IPS-15b (cell line): Measurements from ENCODE around the gene RAB7B.

ENCODE experiments used
- H3K27me3 ChIP-seq: one replicate; pipeline ENCODE4 v1.6.1; 2013; ENCODE audit warnings: low read length; ENCODE audit not compliant: control insufficient read depth, insufficient read depth
- H3K36me3 ChIP-seq: one replicate; pipeline ENCODE4 v1.6.1; 2013; ENCODE audit warnings: low read length; ENCODE audit not compliant: control insufficient read depth, insufficient read depth
- H3K4me1 ChIP-seq: one replicate; pipeline ENCODE4 v1.6.1; 2013; ENCODE audit warnings: mild to moderate bottlenecking, low read length; ENCODE audit not compliant: control insufficient read depth, insufficient read depth
- H3K4me3 ChIP-seq: one replicate; pipeline ENCODE4 v1.5.1; 2013; ENCODE audit warnings: low read depth, low read length
- H3K9ac ChIP-seq: one replicate; pipeline ENCODE4 v1.6.1; 2013; ENCODE audit warnings: low read depth, mild to moderate bottlenecking, low read length
- H3K9me3 ChIP-seq: one replicate; pipeline ENCODE4 v1.6.1; 2013; ENCODE audit warnings: mild to moderate bottlenecking, low read length; ENCODE audit not compliant: control insufficient read depth, insufficient read depth

The RAB7B gene

DNA sequence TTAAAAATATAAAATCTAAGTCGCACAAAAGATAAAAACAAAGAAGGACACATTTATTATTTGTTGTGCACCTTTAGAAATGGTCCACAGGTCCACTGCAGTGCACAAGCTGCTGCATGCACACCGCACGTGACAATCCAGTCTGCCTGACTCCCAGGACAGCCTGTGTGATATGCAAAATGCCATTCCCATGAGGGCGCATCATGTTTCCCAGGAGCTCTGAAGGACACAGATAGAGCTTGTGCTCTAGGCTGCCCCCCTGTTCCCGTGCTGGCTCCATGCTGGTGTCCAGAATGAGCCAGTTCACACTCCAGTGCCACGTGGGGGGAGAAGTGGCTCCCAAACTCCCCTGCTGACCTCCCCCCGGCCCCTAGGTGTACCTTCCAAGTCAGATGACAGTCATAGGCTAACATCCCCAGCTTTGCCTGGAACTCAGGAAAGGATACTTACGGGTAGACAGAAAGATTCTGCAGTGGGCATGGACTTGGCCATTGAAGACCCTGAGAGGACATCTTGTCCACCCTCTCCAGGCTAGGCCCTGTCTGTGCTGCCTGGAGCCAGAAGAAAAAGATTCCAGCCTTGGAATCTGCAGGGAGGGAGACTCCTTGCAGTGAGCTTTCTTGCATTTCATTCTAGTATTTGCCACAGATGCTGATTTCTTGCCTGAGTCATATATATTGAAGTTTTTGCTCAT is 26.3 kb downstream of the RAB7B start:
- Histone ChIP-seq H3K27me3 (no peaks in the 10 kb centered on the region), H3K36me3 (no peaks in the 10 kb centered on the region), H3K4me1 (peaks cover 2% of the 10 kb centered on the region), H3K9me3 (no peaks in the 10 kb centered on the region), H3K4me3 (no peak overlapping the region), H3K9ac (no peak overlapping the region)

DNA sequence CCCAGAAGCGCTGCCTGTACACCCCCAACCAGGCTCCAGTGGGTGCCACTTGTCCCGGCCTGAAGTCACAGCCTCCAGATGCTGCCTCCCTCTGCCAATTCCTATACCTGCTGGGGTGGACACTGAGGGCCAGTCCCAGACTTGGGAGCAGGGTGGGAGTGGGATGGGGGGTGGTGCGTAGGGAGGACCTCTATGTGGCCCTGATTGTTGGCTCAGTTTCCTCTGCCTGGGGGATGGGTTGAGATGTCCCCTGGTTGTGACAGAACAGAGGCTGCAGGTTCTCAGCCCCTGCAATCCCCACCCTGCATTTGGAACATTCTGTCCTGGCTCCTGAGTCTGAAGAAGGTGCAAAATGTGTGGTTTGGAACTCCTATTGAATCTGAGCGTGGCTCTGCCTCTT is 27.2 kb downstream of the RAB7B start:
- H3K4me1 ChIP-seq = peaks cover 2% of the 10 kb centered on the region
- H3K9me3 ChIP-seq = no peaks in the 10 kb centered on the region
- H3K4me3 ChIP-seq = no peak overlapping the region
- H3K27me3 ChIP-seq = no peaks in the 10 kb centered on the region
- H3K9ac ChIP-seq = no peak overlapping the region
- H3K36me3 ChIP-seq = no peaks in the 10 kb centered on the region

DNA sequence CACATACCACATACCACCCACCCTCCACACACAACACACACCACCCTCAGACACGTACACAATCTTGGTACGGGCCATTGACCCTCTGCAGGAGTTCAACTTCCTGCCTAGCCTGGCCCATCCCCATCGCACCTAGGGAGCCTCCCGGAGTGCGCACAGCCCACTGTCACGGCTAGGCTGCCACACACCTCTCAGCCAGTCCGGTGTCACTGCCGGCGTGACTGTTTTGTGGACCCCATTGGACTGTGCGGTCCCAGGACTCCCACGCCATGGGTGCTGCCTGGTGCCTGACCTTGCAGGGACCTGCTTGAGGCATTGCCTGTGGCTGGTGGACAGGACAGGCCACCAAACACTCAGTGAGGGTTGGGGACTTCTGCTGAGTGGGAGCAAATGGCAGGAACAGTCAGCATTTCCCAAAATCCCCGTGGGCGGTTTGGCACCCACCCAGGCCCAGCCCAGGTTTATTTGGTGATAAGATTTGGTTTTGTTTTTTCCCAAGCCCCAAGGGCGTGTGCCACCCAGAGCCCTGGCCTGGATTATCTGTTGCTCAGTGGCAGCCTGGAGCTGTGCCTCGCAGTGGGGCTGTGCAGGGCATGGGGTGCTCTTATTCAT is 27.7 kb downstream of the RAB7B start:
- Histone ChIP-seq H3K9ac (no peak overlapping the region), H3K4me1 (peaks cover 2% of the 10 kb centered on the region), H3K36me3 (no peaks in the 10 kb centered on the region), H3K27me3 (no peaks in the 10 kb centered on the region), H3K9me3 (no peaks in the 10 kb centered on the region), H3K4me3 (no peak overlapping the region)

DNA sequence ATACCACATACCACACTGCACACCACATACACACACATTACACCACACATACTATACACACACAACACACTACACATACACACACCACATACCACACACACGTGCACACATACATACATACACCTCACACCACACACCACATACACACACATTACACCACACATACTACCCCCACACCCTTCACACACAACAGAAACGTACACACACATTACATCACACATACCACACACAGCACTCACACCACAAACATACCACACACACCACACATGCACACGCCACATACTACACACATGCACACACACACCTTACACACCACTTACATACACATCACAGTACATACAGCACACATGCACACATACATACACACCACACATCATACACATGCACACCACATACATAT is 28.5 kb downstream of the RAB7B start:
- Histone ChIP-seq H3K9me3 (no peaks in the 10 kb centered on the region), H3K4me3 (no peak overlapping the region), H3K9ac (no peak overlapping the region), H3K4me1 (peaks cover 2% of the 10 kb centered on the region), H3K27me3 (no peaks in the 10 kb centered on the region), H3K36me3 (no peaks in the 10 kb centered on the region)

DNA sequence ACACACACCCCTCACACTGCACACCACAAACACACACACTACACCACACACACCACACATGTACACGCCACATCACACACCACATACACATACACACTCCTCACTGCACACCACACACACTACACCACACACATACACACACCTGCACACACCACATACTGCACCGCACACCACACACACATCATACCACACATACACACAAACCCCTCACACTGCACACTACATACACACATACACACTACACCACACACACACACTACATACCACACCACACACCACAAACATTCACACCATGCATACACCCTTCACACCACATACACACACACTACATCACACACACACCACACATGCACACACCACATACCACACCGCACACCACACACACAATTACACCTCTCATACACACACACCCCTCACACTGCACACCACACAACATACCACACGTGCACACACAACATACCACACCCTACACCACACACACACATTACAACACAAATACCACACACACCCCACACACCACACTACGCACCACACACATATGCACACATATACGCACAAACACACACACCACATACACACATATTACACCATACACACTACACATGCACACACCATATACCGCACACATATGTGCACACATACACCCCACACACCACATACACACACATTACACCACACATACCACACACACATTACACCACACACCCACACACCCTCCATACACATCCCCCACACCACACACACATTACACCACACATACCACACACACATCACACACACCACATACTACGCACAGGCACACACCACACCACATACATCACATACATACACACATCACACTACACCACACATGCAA is 29.6 kb downstream of the RAB7B start:
- no peaks in the 10 kb centered on the region for H3K36me3 ChIP-seq
- H3K27me3 ChIP-seq = no peaks in the 10 kb centered on the region
- H3K9me3 ChIP-seq = no peaks in the 10 kb centered on the region
- no peak overlapping the region for H3K4me3 ChIP-seq
- H3K9ac ChIP-seq = no peak overlapping the region
- H3K4me1 ChIP-seq = peaks cover 2% of the 10 kb centered on the region

DNA sequence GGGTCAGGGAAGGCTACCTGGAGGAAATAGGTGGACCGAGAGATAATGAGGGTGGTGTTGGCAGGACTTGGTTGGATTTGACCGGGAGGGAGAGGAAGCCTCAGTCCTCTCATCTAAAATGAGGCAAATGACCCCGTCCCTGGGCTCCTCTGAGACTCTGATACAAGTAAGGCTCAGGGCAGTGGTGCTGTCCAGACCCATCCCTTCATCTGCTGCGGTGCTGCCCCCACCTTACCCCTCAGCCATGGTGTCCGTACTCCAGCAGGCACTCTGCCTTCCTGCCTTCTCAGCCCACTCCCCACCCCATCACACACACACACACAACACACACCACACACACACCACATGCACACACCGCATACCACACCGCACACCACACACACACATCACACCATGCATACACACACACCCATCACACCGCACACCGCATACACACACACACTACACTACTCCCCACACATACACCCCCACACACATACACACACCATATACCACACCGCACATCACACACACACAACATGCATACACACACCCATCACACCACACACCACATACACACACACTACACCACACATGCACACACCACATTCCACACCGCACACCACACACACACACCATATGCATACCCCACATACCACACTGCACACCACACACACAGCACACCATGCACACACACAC is 30.6 kb downstream of the RAB7B start:
- no peaks in the 10 kb centered on the region for H3K27me3 ChIP-seq
- H3K4me1 ChIP-seq = peaks cover 2% of the 10 kb centered on the region
- H3K36me3 ChIP-seq = no peaks in the 10 kb centered on the region
- no peak overlapping the region for H3K4me3 ChIP-seq
- H3K9ac ChIP-seq = no peak overlapping the region
- H3K9me3 ChIP-seq = no peaks in the 10 kb centered on the region

DNA sequence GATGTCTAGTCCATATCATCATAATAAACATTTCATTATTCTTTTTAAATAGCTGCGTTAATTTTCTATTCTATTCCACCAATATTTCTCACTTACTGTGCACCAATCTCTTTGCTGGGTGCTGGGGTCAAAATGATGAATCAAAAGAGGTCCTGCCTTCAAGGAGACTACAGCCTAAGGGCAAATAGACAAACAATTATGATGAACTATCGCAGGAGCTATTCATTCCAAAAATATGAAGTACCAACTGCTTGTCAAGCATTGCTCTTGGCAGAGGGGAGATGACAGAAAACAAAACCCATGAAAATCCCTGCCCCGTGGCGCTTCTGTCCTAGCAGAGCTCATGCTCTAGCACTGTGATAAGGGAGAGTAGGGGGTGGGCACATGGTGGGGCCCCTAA is 31.1 kb downstream of the RAB7B start:
- Histone ChIP-seq H3K36me3 (no peaks in the 10 kb centered on the region), H3K4me1 (peaks cover 2% of the 10 kb centered on the region), H3K9me3 (no peaks in the 10 kb centered on the region), H3K9ac (no peak overlapping the region), H3K27me3 (no peaks in the 10 kb centered on the region), H3K4me3 (no peak overlapping the region)

DNA sequence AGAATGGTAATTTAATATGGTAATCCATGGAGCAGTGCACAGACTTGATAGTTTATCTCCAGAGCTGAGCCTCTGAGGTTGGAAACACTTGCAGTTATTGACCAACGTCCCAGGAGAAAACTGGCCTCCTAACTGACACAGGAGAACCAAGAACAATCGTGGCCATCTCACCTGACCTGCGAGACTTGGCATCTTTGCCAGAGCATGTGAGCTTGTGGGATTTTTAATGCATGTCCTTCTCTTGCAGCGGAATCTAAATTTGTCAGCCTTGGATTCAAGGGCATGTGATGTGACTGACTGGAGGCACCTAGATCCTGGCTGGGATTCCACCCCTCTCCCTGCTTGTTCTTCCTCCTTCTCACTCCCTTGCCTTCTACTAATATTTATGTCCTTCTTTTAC is 32.1 kb downstream of the RAB7B start:
- Histone ChIP-seq H3K9ac (no peak overlapping the region), H3K4me1 (no peaks in the 10 kb centered on the region), H3K36me3 (no peaks in the 10 kb centered on the region), H3K9me3 (no peaks in the 10 kb centered on the region), H3K27me3 (no peaks in the 10 kb centered on the region), H3K4me3 (no peak overlapping the region)

DNA sequence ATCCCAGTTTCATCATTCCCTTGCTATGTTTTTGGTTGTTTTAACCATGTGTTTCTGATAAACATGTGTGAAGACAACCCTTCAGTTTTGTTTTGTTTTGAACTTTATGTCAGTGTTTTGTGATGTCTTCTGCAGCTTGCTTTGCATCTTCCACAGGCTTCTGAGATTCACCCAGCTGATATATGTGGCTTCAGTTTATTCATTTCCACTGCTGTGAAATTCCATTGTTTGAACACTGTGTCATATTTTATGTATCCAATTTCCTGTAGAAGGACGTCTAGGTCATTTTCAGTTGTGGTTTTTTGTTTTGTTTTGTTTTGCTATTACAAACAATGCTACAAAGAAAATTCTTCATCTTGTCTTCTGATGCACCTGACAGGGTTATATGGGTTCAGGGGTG is 32.7 kb downstream of the RAB7B start:
- Histone ChIP-seq H3K36me3 (no peaks in the 10 kb centered on the region), H3K9ac (no peak overlapping the region), H3K4me3 (no peak overlapping the region), H3K27me3 (no peaks in the 10 kb centered on the region), H3K9me3 (no peaks in the 10 kb centered on the region), H3K4me1 (no peaks in the 10 kb centered on the region)

DNA sequence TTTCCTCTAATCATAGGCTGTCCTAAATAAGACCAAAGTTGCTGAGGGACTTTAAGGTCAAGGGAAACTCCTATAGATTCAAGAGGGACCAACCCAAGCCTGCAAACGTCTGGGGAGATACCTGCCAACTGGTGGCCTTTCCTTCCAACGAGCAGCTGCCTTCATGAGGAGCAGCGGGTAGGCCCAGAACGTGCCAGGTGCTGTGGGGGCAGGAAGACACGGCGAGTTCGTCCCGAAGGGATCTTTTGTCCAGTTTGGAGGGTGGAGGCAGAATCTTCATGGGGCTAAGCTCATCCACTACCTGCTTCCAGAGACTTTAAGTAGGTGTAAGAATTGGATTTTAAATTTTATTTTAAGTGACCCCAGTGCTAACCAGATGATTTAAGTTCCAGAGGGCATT is 34.0 kb downstream of the RAB7B start:
- Histone ChIP-seq H3K9me3 (no peaks in the 10 kb centered on the region), H3K36me3 (no peaks in the 10 kb centered on the region), H3K9ac (no peak overlapping the region), H3K4me1 (no peaks in the 10 kb centered on the region), H3K4me3 (no peak overlapping the region), H3K27me3 (no peaks in the 10 kb centered on the region)

DNA sequence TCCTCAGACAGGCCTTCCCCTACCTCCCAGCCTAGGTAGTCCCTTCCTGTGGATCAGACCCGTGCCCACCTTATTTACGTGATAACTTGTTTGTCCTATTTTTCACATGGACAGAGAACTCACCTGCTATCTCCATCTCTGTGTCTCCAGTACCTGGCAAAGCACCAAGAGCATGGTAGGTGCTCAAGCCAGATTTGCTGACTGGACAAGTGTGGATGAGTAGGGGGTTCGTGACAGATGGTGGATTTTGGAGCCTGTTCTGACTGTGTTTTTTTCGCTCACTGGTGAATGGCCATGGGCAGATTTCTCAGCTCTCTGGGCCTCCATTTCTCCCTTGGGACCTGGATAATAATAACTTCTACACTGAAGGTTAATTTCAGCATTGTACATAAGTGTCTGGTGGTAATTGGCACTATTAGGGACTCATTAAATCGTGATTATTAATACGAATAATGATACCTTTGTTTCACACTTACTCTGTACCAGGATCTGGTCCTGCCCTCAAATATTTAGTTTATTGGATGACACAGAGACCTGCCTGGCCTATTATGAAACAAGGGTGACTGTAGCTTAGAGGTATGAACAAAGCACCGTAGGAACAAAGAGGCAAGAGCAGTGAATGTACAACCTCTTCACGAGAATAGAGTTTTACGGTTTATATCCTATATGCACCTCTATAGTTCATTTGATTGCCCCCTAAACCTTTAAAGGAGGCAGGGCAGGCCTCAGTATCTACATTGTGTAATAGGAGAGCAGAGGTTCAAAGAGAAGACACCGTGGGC is 35.5 kb downstream of the RAB7B start:
- no peaks in the 10 kb centered on the region for H3K36me3 ChIP-seq
- H3K4me3 ChIP-seq = no peak overlapping the region
- no peaks in the 10 kb centered on the region for H3K9me3 ChIP-seq
- H3K9ac ChIP-seq = no peak overlapping the region
- no peaks in the 10 kb centered on the region for H3K27me3 ChIP-seq
- H3K4me1 ChIP-seq = no peaks in the 10 kb centered on the region
